GM21528 (cell line): ENCODE results near the gene DLG1.
"Not testable (repeated sequence)": the region's sequence is repeated elsewhere in the genome, so short reads cannot be mapped to it uniquely, and the experiment has no call there.

Source experiments
- ATAC-seq: cut with Tn5 transposase; IDR thresholded peaks from one replicate; pipeline ENCODE4 v1.9.1; 2021; ENCODE audit warnings: mild to moderate bottlenecking, moderate library complexity; ENCODE audit not compliant: unreplicated experiment, low FRiP score

DLG1 gene

DNA sequence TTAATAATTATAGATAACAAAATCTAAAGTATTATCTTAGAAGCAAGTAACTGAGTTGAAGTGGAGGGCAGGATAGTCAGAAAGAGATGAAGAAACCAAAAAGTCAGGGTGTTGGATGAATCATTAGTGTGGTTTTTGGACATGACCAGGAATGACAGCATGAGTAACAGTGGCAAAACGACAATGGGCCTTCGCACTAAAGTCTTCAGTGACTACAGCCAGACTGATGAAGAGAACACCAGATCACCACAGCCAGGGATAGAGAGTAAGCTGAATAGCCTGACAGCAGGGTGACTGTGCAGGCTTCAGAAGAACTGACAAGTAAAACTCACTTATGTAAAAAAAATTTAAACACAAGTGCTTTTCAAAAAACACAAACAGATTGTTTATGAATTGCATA is 172.8 kb downstream of the DLG1 start:
- no peak for ATAC-seq

DNA sequence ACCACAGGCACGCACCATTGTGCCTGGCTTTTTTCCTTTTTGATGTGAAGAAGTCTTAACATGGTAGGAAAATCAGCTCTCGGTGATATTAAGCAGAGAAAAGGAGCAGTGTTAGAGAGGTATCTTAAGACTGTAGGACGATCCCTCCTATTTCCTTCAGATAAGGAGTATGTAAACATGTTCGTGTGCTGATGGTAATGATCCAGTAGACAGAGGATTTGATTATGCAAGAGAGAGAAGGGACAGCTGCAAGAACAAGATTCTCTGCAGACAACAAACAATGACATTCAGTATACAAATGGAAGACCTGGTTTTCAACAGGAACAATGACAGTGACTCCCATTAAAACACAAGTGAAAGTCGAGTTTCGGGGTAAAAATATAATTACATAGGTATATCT is 173.7 kb downstream of the DLG1 start:
- ATAC-seq, result no peak

DNA sequence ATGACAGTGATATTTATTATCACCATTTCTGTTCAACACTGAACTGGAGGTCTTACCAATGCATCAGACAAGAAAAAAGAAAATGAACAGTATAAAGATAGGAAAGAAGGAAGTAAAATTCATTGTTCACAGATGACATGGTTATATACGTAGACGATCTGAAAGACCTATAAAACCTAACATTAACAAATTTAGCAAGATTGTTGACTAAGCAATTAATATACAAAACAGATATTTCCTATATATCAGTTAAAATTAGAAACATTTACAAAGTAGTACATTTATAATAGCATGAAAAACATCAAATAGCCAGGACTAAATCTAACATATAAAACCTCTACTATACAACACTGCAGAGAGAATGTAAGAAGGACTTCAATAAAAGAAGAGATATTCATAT is 176.0 kb downstream of the DLG1 start:
- ATAC-seq, result no peak

GRCh38 chr3:197117114-197117513 is 181.3 kb downstream of the DLG1 start:
- ATAC-seq, result no peak

DNA sequence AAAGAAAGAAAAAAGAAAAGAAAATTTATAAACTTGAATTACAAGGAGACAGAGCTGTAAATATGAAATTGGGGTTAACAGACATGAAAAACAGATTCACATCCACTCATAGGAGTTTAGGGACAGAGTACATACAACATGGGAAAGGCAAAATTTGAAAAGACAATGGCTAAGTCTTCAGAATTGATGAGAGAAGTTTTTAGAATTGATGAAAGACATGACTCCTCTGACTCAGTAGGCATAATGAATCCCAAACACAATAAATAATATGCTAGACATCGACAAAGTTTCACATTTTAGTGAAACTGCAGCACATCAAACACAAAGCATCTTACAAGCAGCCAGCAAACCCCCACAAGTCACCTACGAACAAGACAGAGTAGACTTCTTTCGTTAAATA is 184.4 kb downstream of the DLG1 start:
- no peak for ATAC-seq

DNA sequence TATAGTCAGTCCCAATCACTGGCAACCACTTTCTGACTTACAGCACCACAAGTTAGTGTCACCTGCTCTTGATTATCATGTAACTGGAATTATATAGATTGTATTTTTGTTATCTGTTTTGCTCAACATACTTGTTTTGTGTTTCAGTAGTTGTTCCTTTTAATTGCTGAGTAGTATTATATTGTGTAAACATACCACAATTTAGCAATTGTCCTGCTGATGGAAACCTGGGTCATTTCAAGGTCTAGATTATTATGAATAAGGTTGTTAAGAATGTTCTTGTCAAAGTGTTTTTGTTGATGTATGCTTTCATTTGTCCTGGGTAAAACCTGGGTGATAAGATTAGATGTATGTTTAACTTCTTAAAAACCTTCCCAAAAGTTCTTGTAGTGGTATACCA is 186.7 kb downstream of the DLG1 start:
- ATAC-seq, result no peak

- ATAC-seq, result no peak
Measured at GRCh38 chr3:197105786-197106185, 192.6 kb downstream of the DLG1 start.

- ATAC-seq, result no peak
Measured at GRCh38 chr3:197104738-197105137, 193.7 kb downstream of the DLG1 start.

GRCh38 chr3:197103766-197104165 is 194.6 kb downstream of the DLG1 start:
- no peak for ATAC-seq

DNA sequence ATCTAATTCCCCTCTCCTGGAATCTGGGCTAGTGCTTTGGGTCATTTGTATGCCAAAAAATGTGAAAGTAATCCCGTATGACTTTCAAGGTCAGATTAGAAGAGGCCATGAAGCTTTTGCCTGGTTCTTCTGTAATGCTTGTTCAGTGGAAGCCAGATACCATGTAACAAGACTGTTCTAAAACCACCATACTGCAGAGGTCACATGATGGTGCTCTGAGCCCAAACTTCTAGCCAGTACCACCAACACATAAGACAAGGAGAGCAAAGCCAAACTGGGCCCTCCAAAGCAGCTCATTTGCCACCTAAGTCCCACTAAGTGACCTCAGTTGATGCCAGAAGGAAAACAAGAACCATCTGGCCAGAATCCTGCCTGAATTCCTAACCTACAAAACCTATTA is 204.5 kb downstream of the DLG1 start:
- ATAC-seq, result no peak

DNA sequence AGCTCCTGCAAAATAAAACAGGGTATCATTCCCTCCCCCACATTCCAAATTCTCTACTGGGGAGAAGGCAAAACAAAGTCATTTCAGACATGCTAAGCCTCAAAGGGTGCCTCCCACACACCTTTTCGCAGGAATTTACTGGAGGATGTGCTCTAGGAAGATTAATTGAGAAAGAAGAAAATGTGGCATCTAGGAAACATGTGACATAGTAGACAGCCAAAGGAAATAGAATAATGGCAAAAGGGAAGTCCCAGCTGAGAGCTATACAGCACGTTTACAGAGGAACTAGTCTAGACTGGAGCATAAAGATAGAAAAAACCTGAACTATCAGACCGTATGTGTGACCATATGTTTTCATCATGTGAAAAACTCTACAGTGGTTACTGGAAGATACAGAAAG is 210.0 kb downstream of the DLG1 start:
- ATAC-seq, result no peak

DNA sequence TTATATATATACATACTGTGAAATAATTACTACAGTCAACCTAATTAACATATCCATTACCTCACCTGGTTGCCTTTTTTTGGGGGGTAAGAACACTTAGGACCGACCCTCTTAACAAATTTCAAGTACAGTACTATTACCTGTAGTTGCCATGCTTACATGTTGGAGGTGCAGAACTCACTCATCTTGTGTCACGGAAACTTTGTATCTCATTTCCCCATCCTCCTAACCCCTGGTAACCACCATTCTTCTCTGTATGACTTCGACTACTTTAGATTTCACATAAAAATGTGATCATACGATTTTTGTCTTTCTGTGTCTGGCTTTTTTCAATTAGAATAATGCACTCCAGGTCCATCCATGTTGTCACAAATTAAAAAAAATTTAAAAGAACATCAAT is 213.3 kb downstream of the DLG1 start:
- no peak for ATAC-seq

DNA sequence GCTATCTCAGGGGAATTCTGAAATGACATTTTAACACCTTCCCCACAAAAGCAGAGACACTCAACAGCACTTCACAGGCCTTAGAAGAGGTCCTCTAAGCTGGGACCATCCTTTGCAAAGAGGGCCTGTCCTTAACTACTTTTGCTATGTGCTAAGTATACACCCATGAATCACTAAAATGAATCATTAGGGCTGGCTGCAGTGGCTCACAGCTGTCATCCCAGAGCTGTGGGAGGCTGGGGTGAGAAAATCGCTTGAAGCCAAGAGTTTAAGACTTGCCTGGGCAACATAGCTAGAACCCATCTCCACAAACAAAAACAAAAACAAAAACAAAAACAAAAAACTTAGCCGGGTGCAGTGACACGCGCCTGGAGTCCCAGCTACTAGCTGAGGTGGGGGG is 214.9 kb downstream of the DLG1 start:
- ATAC-seq, result no peak

DNA sequence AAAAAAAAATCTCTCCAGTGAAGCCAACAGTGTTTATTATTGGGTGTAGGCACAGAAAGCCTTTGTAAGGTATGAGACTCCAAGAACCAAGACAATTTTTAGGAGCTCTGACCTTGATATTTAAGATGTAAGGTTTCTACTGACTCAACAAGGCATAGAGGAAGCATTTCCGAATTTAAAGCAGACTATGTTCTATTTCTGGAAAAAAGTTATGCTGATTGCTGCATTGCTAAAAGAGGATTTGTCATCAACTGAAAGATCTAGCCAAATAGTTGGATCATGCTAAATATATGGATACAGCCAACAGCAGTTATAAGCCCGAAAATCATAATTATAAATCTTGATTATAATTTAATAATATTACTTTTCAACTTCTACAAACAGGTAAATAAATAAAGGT is 215.5 kb downstream of the DLG1 start:
- no peak for ATAC-seq

GRCh38 chr3:197080344-197080743 is 218.1 kb downstream of the DLG1 start:
- ATAC-seq, result no peak

- ATAC-seq, result no peak
Measured at GRCh38 chr3:197076415-197076814, 222.0 kb downstream of the DLG1 start.

DNA sequence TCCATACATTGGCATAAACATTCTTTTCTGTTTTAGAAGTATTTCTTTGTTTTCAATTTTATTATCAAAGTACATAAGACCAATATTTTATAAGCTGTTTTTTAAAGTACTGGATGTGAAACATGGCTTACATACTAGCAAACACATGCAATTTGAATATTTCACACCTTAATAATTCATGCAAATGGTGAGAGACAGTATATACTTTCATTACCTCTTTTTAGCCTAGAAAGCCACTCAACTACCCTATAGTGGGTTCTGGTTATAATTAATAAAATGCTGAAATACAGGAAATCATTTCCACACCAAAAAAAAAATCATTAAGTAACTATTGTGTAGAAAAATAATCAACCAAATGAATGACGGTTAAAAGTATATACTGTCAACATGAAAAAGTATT is 230.3 kb downstream of the DLG1 start:
- ATAC-seq, result no peak

DNA sequence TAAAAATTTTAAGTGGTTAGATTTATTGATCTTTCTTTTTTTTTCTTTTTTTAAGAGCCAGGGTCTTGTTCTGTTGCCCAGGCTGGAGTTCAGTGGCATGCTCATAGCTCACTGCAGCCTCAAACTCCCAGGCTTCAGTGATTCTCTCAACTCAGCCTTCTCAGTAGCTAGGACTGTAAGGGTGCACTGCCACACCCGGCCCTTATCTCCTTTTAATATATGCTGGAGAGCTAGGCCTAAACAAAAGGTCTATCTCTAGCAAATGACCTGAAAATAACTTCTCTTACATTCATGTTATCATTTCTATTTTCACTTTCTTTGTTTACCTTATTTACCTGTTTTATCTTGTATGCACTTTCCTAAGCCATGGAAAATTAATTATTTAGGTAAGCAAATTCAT is 233.6 kb downstream of the DLG1 start:
- no peak for ATAC-seq

DNA sequence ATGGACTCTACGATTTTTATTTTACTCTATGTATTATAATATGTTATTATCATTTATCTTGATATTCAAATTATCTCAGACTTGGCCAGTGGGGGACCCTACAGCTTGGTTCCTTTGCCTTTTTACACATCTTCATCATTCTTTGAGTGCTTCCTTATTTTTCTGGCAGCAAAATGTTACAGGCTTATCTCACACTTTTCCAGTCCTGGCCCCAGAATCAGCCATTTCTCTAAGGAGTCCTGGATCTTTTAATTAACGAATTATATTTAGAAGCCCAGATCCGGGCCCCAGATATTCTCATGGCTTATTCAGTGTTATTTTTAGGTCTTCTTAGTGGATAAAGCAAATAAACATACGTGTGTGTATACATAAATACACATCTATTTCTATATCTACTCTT is 236.0 kb downstream of the DLG1 start:
- ATAC-seq, result no peak

- ATAC-seq, result not testable (repeated sequence)
Measured at GRCh38 chr3:197051637-197052036, 246.8 kb downstream of the DLG1 start.

DNA sequence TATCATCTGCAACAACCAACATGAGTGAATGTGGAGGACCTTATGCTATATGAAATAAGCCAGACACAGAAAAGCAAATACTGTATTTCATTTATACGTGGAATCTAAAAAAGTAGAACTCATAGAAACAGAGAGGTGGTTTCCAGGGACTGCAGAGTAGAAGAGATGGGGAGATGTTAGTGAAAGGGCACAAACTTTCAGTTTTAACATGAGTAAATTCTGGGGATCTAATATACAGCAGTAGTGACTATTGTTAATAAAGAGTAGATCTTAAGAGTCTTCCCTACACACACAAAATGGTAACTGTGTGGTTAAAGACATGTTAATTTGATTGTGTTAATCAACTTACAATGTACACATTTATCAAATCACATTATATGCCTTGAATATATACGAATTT is 247.9 kb downstream of the DLG1 start:
- ATAC-seq, result no peak

DNA sequence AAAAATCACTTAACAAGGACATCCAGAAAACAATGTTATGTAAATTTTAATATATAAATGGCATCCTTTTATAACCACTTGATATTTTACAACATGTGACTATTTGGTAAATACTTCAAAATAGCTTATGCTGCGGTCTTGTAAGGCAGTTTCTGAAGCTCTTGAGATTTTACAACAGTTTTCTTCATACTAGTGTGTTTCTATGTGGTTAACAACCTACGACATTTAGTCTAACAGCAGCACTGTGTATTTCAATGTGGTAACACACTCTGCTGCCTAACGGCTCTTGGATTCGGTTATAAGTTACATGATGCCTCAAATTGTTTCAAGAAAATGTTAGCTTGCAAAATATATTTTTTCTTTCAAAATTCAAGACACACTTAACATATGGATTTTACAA is 255.9 kb downstream of the DLG1 start:
- ATAC-seq, result no peak

GRCh38 chr3:197041875-197042488 is 256.4 kb downstream of the DLG1 start:
- ATAC-seq, result no peak
